GM19395 (cell line): Measurements from ENCODE around the gene SLC26A3.
A peak's percentile ranks its signal among the peaks of the same experiment; 100 is the strongest.

Experiments
- ATAC-seq: cut with Tn5 transposase; IDR thresholded peaks from one replicate; pipeline ENCODE4 v1.9.1; 2021; ENCODE audit warnings: mild to moderate bottlenecking, moderate library complexity; ENCODE audit not compliant: unreplicated experiment

SLC26A3 gene

GRCh38 chr7:107751113-107751512 lies 51.9 kb downstream of the SLC26A3 start:
- no peak for ATAC-seq

- no peak for ATAC-seq
These were observed 57.0 kb downstream of the SLC26A3 start for GRCh38 chr7:107746006-107746405.

- peak; percentile 47 for ATAC-seq
These were observed 58.7 kb downstream of the SLC26A3 start for GRCh38 chr7:107744345-107744750.

- peak; percentile 90 for ATAC-seq
These were observed 59.3 kb downstream of the SLC26A3 start, which contains the start of gene CBLL1 for GRCh38 chr7:107743567-107744344. Gene CBLL1 (plus strand): TSS chr7:107744142. CDS start chr7:107744164, 22 bp downstream.

GRCh38 chr7:107742678-107743566 lies 60.1 kb downstream of the SLC26A3 start:
- peak; percentile 51 for ATAC-seq

- no peak for ATAC-seq
These were observed 74.7 kb downstream of the SLC26A3 start for GRCh38 chr7:107728276-107728675.

- no peak for ATAC-seq
These were observed 76.5 kb downstream of the SLC26A3 start for GRCh38 chr7:107726356-107727130.

- no peak for ATAC-seq
These were observed 77.8 kb downstream of the SLC26A3 start for GRCh38 chr7:107725138-107725740.

- no peak for ATAC-seq
These were observed 79.8 kb downstream of the SLC26A3 start for GRCh38 chr7:107723255-107723654.

- ATAC-seq, result no peak
These were observed 81.7 kb downstream of the SLC26A3 start for GRCh38 chr7:107721286-107721685.

GRCh38 chr7:107718456-107719193 lies 84.4 kb downstream of the SLC26A3 start:
- no peak for ATAC-seq

GRCh38 chr7:107715531-107715930 lies 87.5 kb downstream of the SLC26A3 start:
- ATAC-seq, result no peak
